ENCODE data around the gene ERLIN1. TPM values are rescaled to one million over a fixed set of nuclear protein-coding genes. Genes with fewer than 3 reads are reported as not detected.

The ERLIN1 gene
- total RNA-seq, 6 experiments from 2014 or later, result 37.1 to 82.0 (median 54.1) TPM

DNA sequence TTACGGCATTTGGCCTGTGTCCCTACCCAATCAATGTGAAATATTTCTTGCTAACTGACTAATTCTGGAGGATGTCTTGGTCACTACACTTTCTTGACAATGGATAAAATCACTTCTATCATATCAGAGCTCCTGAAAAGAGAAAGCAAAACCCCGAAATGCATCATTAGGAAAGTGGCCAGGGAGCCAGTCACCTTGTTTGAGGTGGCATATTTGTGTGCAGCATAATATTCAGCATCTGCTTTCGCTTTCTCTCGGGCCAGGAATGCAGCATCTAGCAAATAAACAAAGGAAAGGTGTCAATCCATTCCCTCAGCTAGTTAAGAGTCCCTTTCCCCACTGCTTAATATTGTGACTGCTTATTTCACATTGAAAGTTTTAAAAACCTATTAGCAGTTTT lies 31.2 kb downstream of the ERLIN1 start:
- intact Hi-C loops (cut with DNase I), result no loop called here

GRCh38 chr10:100153239-100153825 lies 32.5 kb downstream of the ERLIN1 start:
- TF ChIP-seq POLR2A (IDR thresholded peaks at IDR 0.05), result no peak
- TF ChIP-seq, protein P1, sequence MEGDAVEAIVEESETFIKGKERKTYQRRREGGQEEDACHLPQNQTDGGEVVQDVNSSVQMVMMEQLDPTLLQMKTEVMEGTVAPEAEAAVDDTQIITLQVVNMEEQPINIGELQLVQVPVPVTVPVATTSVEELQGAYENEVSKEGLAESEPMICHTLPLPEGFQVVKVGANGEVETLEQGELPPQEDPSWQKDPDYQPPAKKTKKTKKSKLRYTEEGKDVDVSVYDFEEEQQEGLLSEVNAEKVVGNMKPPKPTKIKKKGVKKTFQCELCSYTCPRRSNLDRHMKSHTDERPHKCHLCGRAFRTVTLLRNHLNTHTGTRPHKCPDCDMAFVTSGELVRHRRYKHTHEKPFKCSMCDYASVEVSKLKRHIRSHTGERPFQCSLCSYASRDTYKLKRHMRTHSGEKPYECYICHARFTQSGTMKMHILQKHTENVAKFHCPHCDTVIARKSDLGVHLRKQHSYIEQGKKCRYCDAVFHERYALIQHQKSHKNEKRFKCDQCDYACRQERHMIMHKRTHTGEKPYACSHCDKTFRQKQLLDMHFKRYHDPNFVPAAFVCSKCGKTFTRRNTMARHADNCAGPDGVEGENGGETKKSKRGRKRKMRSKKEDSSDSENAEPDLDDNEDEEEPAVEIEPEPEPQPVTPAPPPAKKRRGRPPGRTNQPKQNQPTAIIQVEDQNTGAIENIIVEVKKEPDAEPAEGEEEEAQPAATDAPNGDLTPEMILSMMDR (IDR thresholded peaks at IDR 0.05), result no peak
- Histone ChIP-seq H3K36me3 (peaks cover 9 to 63% (median 32%) of the 10 kb centered on the region in 4 donors), H3K4me1 (peaks cover 0 to 8% (median 3%) of the 10 kb centered on the region in 4 donors), H3K9me3 (no peaks in the 10 kb centered on the region), H3K27me3 (no peaks in the 10 kb centered on the region), H3K27ac (no peak overlapping the region), H3K4me3 (no peak overlapping the region)
- 87% methylated on average over 4 of the region's 4 CpGs for WGBS (ENCODE audit: insufficient coverage, low coverage, low lambda C conversion rate, missing lambda C conversion rate)
- peak in 1 of 4 donors; percentile 10 for ATAC-seq
- intact Hi-C loops (cut with DNase I), result no loop called here
- DNase-seq, result no peak

More for the DNA sequence above, 31.2 kb downstream of the ERLIN1 start:
- no peaks in the 10 kb centered on the region for H3K9me3 ChIP-seq
- peak in 1 of 4 donors; percentile 13 for ATAC-seq
- peaks cover 9 to 63% (median 32%) of the 10 kb centered on the region in 4 donors for H3K36me3 ChIP-seq
- H3K27me3 ChIP-seq, result no peaks in the 10 kb centered on the region
- H3K4me1 ChIP-seq, result peaks cover 0 to 9% (median 3%) of the 10 kb centered on the region in 4 donors
- H3K4me3 ChIP-seq, result no peak overlapping the region
- WGBS (ENCODE audit: insufficient coverage, low coverage, low lambda C conversion rate, missing lambda C conversion rate), result 84% methylated on average over 4 of the region's 4 CpGs
- no peak for TF ChIP-seq POLR2A (IDR thresholded peaks at IDR 0.05)
- TF ChIP-seq, protein P1 (IDR thresholded peaks at IDR 0.05), result no peak
- H3K27ac ChIP-seq, result no peak overlapping the region
- no peak for DNase-seq

GRCh38 chr10:100151723-100152300 lies 34.0 kb downstream of the ERLIN1 start:
- DNase-seq (no peak), ATAC-seq (no peak)
- Histone ChIP-seq H3K4me1 (no peaks in the 10 kb centered on the region), H3K36me3 (peaks cover 6 to 58% (median 31%) of the 10 kb centered on the region in 4 donors), H3K27ac (no peak overlapping the region), H3K9me3 (no peaks in the 10 kb centered on the region), H3K4me3 (no peak overlapping the region), H3K27me3 (no peaks in the 10 kb centered on the region)
- TF ChIP-seq, protein P1 (IDR thresholded peaks at IDR 0.05), result no peak
- TF ChIP-seq POLR2A (IDR thresholded peaks at IDR 0.05), result no peak
- WGBS (ENCODE audit: insufficient coverage, low coverage, low lambda C conversion rate, missing lambda C conversion rate), result 90% methylated on average over 6 of the region's 6 CpGs
- intact Hi-C loops (cut with DNase I), result no loop called here

- Histone ChIP-seq H3K36me3 (peaks cover 6 to 36% (median 20%) of the 10 kb centered on the region in 4 donors), H3K4me3 (no peak overlapping the region), H3K4me1 (no peaks in the 10 kb centered on the region), H3K9me3 (no peaks in the 10 kb centered on the region), H3K27ac (no peak overlapping the region), H3K27me3 (no peaks in the 10 kb centered on the region)
- no peak for TF ChIP-seq POLR2A (IDR thresholded peaks at IDR 0.05)
- TF ChIP-seq, protein P1 (IDR thresholded peaks at IDR 0.05), result no peak
- 85% methylated on average over 4 of the region's 8 CpGs for WGBS (ENCODE audit: insufficient coverage, low coverage, low lambda C conversion rate, missing lambda C conversion rate)
- intact Hi-C loops (cut with DNase I), result no loop called here
- ATAC-seq (peak in 2 of 4 donors; percentile 37 to 74), DNase-seq (no peak)
Measured at GRCh38 chr10:100148353-100149211, 37.2 kb downstream of the ERLIN1 start.

Measured in right lobe of liver (tissue), 6 donors.